Esophagus muscularis mucosa (tissue), 4 donors: Measurements from ENCODE around the gene RUNX1. TPM values are rescaled to one million over a fixed set of nuclear protein-coding genes. Genes with fewer than 3 reads are reported as not detected.
A peak's percentile ranks its signal among the peaks of the same experiment; 100 is the strongest.

Experiments used
- DNase-seq: peaks from one replicate; pipeline ENCODE4 v3.0.0-alpha.2; 2017; ENCODE audit errors: extremely low spot score
- H3K27ac ChIP-seq, 4 donors: fragments of 200-600 bp; sonication (generic); replicated peaks in 1 of 4; 1 replicate in 3 of 4; 2 replicates in 1 of 4; pipeline ENCODE4 v1.5.1; 2016 to 2019; ENCODE audit warnings: mild to moderate bottlenecking in 1 of 4
- H3K27me3 ChIP-seq, 4 donors: fragments of 200-600 bp; sonication (generic); one replicate each; pipeline versions ENCODE4 v1.5.1 to v1.6.0; 2016 to 2019
- H3K36me3 ChIP-seq, 4 donors: fragments of 200-600 bp; sonication (generic); one replicate each; pipeline ENCODE4 v1.5.1; 2016 to 2019
- H3K4me1 ChIP-seq, 4 donors: fragments of 200-600 bp; sonication (generic); one replicate each; pipeline ENCODE4 v1.5.1; 2016 to 2019
- H3K4me3 ChIP-seq, 4 donors: fragments of 200-600 bp; sonication (generic); 1 replicate in 2 of 4; 2 replicates in 2 of 4; pipeline ENCODE4 v1.5.1; 2016 to 2019; ENCODE audit warnings: mild to moderate bottlenecking in 4 of 4, moderate library complexity in 1 of 4
- H3K9me3 ChIP-seq, 4 donors: fragments of 200-600 bp; sonication (generic); 1 replicate in 3 of 4; 2 replicates in 1 of 4; pipeline ENCODE4 v1.5.1; 2016 to 2019
- EP300 ChIP-seq: sonication (generic); formaldehyde crosslinking; IDR thresholded peaks from one replicate; pipeline ENCODE4 v1.6.1; 2017; ENCODE audit warnings: antibody characterized with exemption
- POLR2A ChIP-seq: fragments of 450-650 bp; IDR thresholded peaks from one replicate; pipeline ENCODE4 v1.6.1; 2017; ENCODE audit warnings: antibody characterized with exemption, moderate library complexity, mild to moderate bottlenecking, low read depth
- POLR2AphosphoS5 ChIP-seq, 2 donors: sonication (generic); formaldehyde crosslinking; IDR thresholded peaks; one replicate each; pipeline ENCODE4 v1.6.1; 2017; ENCODE audit warnings: antibody characterized with exemption in 2 of 2
- WGBS: methylation state at CpG from one replicate; pipeline ENCODE4 v1.1.5; 2018; 5-methylcytosine and 5-hydroxymethylcytosine counted together
- intact Hi-C: fragments of 100-400 bp; cut with DNase I; formaldehyde crosslinking; loops from one replicate; pipeline ENCODE4 v1.15.1; 2023
- total RNA-seq, 4 donors: library from RNA; depleted of rRNA; stranded (reverse); fragments of >200 nt; gene quantifications; one replicate each; pipeline versions ENCODE4 v1.1.0 to v1.2.1, GENCODE V29; 2016
- TF ChIP-seq, protein P1 (sequence below), 3 experiments: fragments of 200-600 bp in 2 of 3; fragments of 450-650 bp in 1 of 3; sonication (generic) in 2 of 3; IDR thresholded peaks; one replicate each; pipeline ENCODE4 v1.5.1; 2017 to 2019; ENCODE audit warnings: antibody characterized with exemption in 3 of 3, mild to moderate bottlenecking in 2 of 3, moderate library complexity in 1 of 3

RUNX1 gene
- total RNA-seq, 4 donors from 2014 or later, result 3.7 to 10.9 (median 5.6) TPM

DNA sequence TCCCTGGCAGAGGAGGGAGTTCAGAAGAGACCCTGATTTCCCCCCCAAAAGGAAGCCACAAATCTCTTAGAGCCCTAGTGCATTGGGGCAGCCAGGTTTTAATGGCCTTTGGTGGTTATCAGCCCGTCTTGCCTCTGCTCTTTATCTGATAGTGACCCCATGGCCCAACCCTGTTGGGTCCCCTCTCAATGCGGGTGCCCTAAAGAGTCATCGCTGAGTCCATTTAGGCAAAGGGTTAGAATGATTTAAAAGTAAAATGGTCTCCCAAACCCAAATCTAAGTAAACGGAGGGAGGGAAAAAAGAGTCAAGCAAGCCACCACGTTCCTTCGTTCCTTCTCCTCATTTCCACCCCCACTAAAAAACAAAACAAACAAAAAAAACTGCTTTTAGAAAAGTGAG lies 164.0 kb downstream of the RUNX1 start:
- intact Hi-C loops, result loop anchor here (5.0 to 10.0 kb wide), 3 partner anchors 138 to 1440 kb away; partner anchors contain the start of gene MORC3
- WGBS, result 46% methylated on average over 6 of the region's 6 CpGs
- peaks cover 21 to 43% (median 41%) of the 10 kb centered on the region in 4 donors for H3K4me1 ChIP-seq

DNA sequence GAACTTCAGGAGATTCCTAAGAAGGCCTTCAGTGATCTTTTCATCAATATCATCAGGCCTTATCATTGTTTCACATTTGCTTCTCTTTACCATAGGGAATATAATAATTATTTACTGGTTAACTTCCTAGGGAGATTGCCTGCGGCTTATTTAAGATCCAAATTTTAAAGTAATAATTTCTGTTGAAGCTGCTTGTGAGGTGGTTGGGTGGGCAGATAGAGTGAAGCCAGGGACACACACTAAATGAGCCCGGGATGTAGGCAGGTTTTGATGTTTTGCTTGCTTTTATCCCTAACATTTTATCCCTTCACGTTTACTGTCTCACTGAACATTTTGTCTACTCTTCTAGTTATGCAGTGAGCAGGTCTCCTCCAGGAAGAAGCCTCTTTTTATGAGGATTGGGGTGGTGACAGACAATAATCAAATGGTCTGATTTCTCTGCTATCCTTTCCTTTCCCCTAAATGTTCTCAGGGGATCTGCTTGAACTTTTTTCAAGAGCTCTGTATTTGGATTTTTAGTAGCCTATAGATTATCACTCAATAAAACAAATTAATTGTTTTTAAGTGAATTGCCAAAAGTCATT lies 164.7 kb downstream of the RUNX1 start:
- intact Hi-C loops, result loop anchor here (10.0 kb wide), 1 partner anchor 1440 kb away; the partner anchor contains the start of gene MORC3
- peaks cover 21 to 36% (median 34%) of the 10 kb centered on the region in 4 donors for H3K4me1 ChIP-seq
- no peaks in the 10 kb centered on the region for H3K36me3 ChIP-seq
- H3K27ac ChIP-seq, result peak overlapping the region in 1 of 4 donors; percentile 82
- H3K27me3 ChIP-seq, result peaks cover 4 to 60% (median 24%) of the 10 kb centered on the region in 4 donors
- no peaks in the 10 kb centered on the region for H3K9me3 ChIP-seq
- TF ChIP-seq, protein P1, sequence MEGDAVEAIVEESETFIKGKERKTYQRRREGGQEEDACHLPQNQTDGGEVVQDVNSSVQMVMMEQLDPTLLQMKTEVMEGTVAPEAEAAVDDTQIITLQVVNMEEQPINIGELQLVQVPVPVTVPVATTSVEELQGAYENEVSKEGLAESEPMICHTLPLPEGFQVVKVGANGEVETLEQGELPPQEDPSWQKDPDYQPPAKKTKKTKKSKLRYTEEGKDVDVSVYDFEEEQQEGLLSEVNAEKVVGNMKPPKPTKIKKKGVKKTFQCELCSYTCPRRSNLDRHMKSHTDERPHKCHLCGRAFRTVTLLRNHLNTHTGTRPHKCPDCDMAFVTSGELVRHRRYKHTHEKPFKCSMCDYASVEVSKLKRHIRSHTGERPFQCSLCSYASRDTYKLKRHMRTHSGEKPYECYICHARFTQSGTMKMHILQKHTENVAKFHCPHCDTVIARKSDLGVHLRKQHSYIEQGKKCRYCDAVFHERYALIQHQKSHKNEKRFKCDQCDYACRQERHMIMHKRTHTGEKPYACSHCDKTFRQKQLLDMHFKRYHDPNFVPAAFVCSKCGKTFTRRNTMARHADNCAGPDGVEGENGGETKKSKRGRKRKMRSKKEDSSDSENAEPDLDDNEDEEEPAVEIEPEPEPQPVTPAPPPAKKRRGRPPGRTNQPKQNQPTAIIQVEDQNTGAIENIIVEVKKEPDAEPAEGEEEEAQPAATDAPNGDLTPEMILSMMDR (IDR thresholded peaks at IDR 0.05), result no peak
- TF ChIP-seq POLR2A, result no peak
- no peak for TF ChIP-seq EP300
- no peak for TF ChIP-seq POLR2AphosphoS5 (IDR thresholded peaks at IDR 0.05)
- WGBS, result 85% methylated on average over 3 of the region's 3 CpGs
- DNase-seq, result peak; percentile 21
- peak overlapping the region in 3 of 4 donors; percentile 15 to 77 (median 34) for H3K4me3 ChIP-seq

More for the DNA sequence above, 164.0 kb downstream of the RUNX1 start:
- Histone ChIP-seq H3K36me3 (no peaks in the 10 kb centered on the region), H3K27me3 (peaks cover 4 to 67% (median 24%) of the 10 kb centered on the region in 4 donors), H3K9me3 (no peaks in the 10 kb centered on the region), H3K27ac (peak overlapping the region in 3 of 4 donors; percentile 52 to 82 (median 82)), H3K4me3 (peak overlapping the region; percentile 68 to 77 (median 73))
- DNase-seq, result peak; percentile 77
- no peak for TF ChIP-seq POLR2AphosphoS5 (IDR thresholded peaks at IDR 0.05)
- TF ChIP-seq, protein P1 (IDR thresholded peaks at IDR 0.05), result no peak
- TF ChIP-seq POLR2A, result no peak
- TF ChIP-seq EP300, result no peak

DNA sequence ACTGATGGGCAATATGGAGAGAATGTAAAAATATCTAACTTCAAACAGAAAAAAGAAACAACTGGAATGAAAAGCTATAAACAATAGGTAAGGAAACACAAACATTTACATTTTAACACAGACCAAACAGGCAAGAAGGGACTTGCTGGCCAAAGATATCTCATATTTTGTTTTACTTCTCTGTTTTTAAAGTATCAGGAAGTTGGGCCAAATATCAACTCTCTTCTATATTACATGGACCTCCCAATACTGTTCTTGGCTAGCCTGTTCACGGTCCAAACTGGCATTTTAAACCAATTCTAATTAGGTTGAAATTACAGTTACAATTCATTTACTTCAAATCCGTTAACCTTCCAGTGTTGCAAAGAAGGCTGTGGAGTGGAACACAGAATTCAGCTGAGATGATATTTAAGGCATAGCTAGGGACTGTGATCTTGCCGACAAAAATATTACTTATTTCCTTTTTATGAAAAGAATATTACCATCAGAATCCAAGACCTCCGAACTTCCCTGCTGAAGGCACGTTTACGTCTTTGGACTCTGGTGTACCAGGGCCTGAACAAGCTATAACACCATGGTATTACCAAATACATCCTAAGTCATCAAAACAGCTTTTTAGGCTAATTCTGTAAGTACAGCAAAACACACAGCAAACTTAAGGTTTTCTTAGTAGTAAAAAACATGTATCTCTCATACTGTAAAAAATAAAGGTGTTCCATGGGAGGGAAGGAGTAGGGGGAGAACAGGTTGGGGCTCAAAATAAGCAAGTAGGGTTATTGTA lies 165.4 kb downstream of the RUNX1 start:
- 68% methylated on average over 6 of the region's 6 CpGs for WGBS
- Histone ChIP-seq H3K36me3 (no peaks in the 10 kb centered on the region), H3K4me1 (peaks cover 21 to 32% (median 30%) of the 10 kb centered on the region in 4 donors), H3K4me3 (peak overlapping the region in 1 of 4 donors; percentile 34), H3K27me3 (peaks cover 4 to 59% (median 24%) of the 10 kb centered on the region in 4 donors), H3K27ac (peak overlapping the region in 2 of 4 donors; percentile 16 to 82), H3K9me3 (no peaks in the 10 kb centered on the region)
- intact Hi-C loops, result loop anchor here (10.0 kb wide), 1 partner anchor 1441 kb away; the partner anchor contains the start of gene MORC3
- DNase-seq, result peak; percentile 37
- no peak for TF ChIP-seq EP300
- TF ChIP-seq POLR2AphosphoS5 (IDR thresholded peaks at IDR 0.05), result no peak
- no peak for TF ChIP-seq POLR2A
- TF ChIP-seq, protein P1 (IDR thresholded peaks at IDR 0.05), result no peak

DNA sequence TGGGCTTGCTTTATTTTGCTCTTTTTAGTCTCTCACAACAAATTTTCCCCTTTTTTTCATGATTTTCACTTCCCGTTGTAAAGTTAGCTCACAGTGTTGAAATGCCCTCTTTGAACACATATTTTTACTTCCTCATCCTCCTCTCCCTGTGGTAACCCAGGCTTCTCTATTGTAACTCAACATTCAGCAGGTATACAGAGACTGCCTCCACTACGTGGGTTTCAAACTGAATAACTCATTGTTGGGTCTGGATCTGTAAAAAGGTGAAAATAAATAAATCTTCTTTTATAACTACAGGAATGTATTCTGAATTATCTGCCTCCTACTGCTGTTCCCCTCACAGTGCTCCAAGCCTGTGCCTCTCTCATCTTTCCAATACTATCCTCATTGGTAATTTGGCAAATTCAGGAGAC lies 166.4 kb downstream of the RUNX1 start:
- TF ChIP-seq EP300 (no peak), POLR2AphosphoS5 (IDR thresholded peaks at IDR 0.05) (peak in 1 of 2 donors; percentile 25)
- WGBS, result 74% methylated on average over 2 of the region's 2 CpGs
- H3K4me1 ChIP-seq, result peaks cover 13 to 24% (median 21%) of the 10 kb centered on the region in 4 donors

More for the DNA sequence above, 166.4 kb downstream of the RUNX1 start:
- Histone ChIP-seq H3K27ac (peak overlapping the region in 1 of 4 donors; percentile 16), H3K4me3 (no peak overlapping the region), H3K27me3 (peaks cover 4 to 57% (median 24%) of the 10 kb centered on the region in 4 donors), H3K9me3 (no peaks in the 10 kb centered on the region), H3K36me3 (no peaks in the 10 kb centered on the region)
- intact Hi-C loops, result loop anchor here (10.0 kb wide), 1 partner anchor 1442 kb away; the partner anchor contains the start of gene MORC3
- DNase-seq, result no peak
